BLaER1 treated with 17β-estradiol and CSF1 and Interleukin-3, amounts not matched to agents 10 nM and 100 nM (cell line): Measurements from ENCODE around the gene DOCK10.

Experiments
- H3K27ac ChIP-seq, 11 experiments: shearing (Covaris generic); formaldehyde crosslinking; 2 replicates each; pipeline ENCODE4 v1.8.1; 2022
- H3K27me3 ChIP-seq, 11 experiments: shearing (Covaris generic); formaldehyde crosslinking; 2 replicates each; pipeline ENCODE4 v1.8.1; 2022
- H3K36me3 ChIP-seq, 11 experiments: shearing (Covaris generic); formaldehyde crosslinking; 2 replicates each; pipeline ENCODE4 v1.8.1; 2022
- H3K4me1 ChIP-seq, 10 experiments: shearing (Covaris generic); formaldehyde crosslinking; 2 replicates each; pipeline ENCODE4 v1.8.1; 2022
- H3K4me2 ChIP-seq, 11 experiments: shearing (Covaris generic); formaldehyde crosslinking; 2 replicates each; pipeline ENCODE4 v1.8.1; 2022
- H3K4me3 ChIP-seq, 10 experiments: shearing (Covaris generic); formaldehyde crosslinking; 2 replicates each; pipeline ENCODE4 v1.8.1; 2022
- H3K9ac ChIP-seq, 11 experiments: shearing (Covaris generic); formaldehyde crosslinking; 2 replicates each; pipeline ENCODE4 v1.8.1; 2022
- H3K9me3 ChIP-seq, 11 experiments: shearing (Covaris generic); formaldehyde crosslinking; replicated peaks in 1 of 11; 2 replicates each; pipeline ENCODE4 v1.8.1; 2022
- H4K20me1 ChIP-seq, 11 experiments: shearing (Covaris generic); formaldehyde crosslinking; 2 replicates each; pipeline ENCODE4 v1.8.1; 2022
- Cebpa-rat ChIP-seq, 11 experiments: shearing (Covaris generic); IDR thresholded peaks; 2 replicates each; pipeline ENCODE4 v1.8.1; 2022

The DOCK10 gene

GRCh38 chr2:225037415-225038230 lies 4.6 kb downstream of the DOCK10 start:
- Histone ChIP-seq H3K27me3 (peaks cover 0 to 3% (median 0%) of the 10 kb centered on the region in 11 experiments; a peak in 5 of 22 replicates), H3K27ac (no peak overlapping the region), H4K20me1 (peaks cover 0 to 28% (median 5%) of the 10 kb centered on the region in 11 experiments; a peak in 9 of 22 replicates), H3K4me2 (peak overlapping the region in 8 of 11 experiments; percentile 15 to 53 (median 44); a peak in 16 of 22 replicates), H3K36me3 (peaks cover 0 to 29% (median 19%) of the 10 kb centered on the region in 11 experiments; a peak in 18 of 22 replicates), H3K4me1 (peaks cover 18 to 32% (median 27%) of the 10 kb centered on the region in 10 experiments), H3K4me3 (no peak overlapping the region), H3K9me3 (peaks cover 0 to 8% (median 0%) of the 10 kb centered on the region in 11 experiments; a peak in 4 of 22 replicates), H3K9ac (no peak overlapping the region)
- TF ChIP-seq Cebpa-rat (IDR thresholded peaks at IDR 0.05) = no peak

GRCh38 chr2:225036431-225036830 lies 5.8 kb downstream of the DOCK10 start:
- H4K20me1 ChIP-seq = peaks cover 0 to 34% (median 5%) of the 10 kb centered on the region in 11 experiments; a peak in 9 of 22 replicates
- H3K9me3 ChIP-seq = peaks cover 0 to 8% (median 2%) of the 10 kb centered on the region in 11 experiments; a peak in 4 of 22 replicates
- H3K27me3 ChIP-seq = no peaks in the 10 kb centered on the region
- no peak for TF ChIP-seq Cebpa-rat (IDR thresholded peaks at IDR 0.05)
- no peak overlapping the region for H3K9ac ChIP-seq
- no peak overlapping the region for H3K4me3 ChIP-seq
- no peak overlapping the region for H3K27ac ChIP-seq
- H3K4me2 ChIP-seq = no peak overlapping the region
- H3K4me1 ChIP-seq = peaks cover 18 to 32% (median 28%) of the 10 kb centered on the region in 10 experiments
- H3K36me3 ChIP-seq = peaks cover 0 to 32% (median 19%) of the 10 kb centered on the region in 11 experiments; a peak in 19 of 22 replicates

- no peak for TF ChIP-seq Cebpa-rat (IDR thresholded peaks at IDR 0.05)
- no peak overlapping the region for H3K27ac ChIP-seq
Measured at GRCh38 chr2:225033440-225034318, 8.6 kb downstream of the DOCK10 start.

GRCh38 chr2:225032246-225032645 lies 10.0 kb downstream of the DOCK10 start:
- no peak overlapping the region for H3K4me3 ChIP-seq
- peaks cover 0 to 19% (median 2%) of the 10 kb centered on the region in 11 experiments; a peak in 7 of 22 replicates for H3K9me3 ChIP-seq
- H3K27ac ChIP-seq = no peak overlapping the region
- H3K36me3 ChIP-seq = peaks cover 0 to 46% (median 25%) of the 10 kb centered on the region in 11 experiments; a peak in 19 of 22 replicates
- H4K20me1 ChIP-seq = peaks cover 0 to 44% (median 0%) of the 10 kb centered on the region in 11 experiments; a peak in 4 of 22 replicates
- H3K4me2 ChIP-seq = no peak overlapping the region
- H3K9ac ChIP-seq = no peak overlapping the region
- no peaks in the 10 kb centered on the region for H3K27me3 ChIP-seq
- peaks cover 15 to 39% (median 24%) of the 10 kb centered on the region in 10 experiments for H3K4me1 ChIP-seq
- no peak for TF ChIP-seq Cebpa-rat (IDR thresholded peaks at IDR 0.05)

More at GRCh38 chr2:225033440-225034318, 8.6 kb downstream of the DOCK10 start:
- H3K9ac ChIP-seq = no peak overlapping the region
- H3K4me3 ChIP-seq = no peak overlapping the region
- H3K27me3 ChIP-seq = no peaks in the 10 kb centered on the region
- peaks cover under 1 to 35% (median 20%) of the 10 kb centered on the region in 10 experiments; a peak in 19 of 20 replicates for H3K4me1 ChIP-seq
- peaks cover 0 to 46% (median 25%) of the 10 kb centered on the region in 11 experiments; a peak in 19 of 22 replicates for H3K36me3 ChIP-seq
- peaks cover 0 to 40% (median 0%) of the 10 kb centered on the region in 11 experiments; a peak in 4 of 22 replicates for H4K20me1 ChIP-seq
- no peak overlapping the region for H3K4me2 ChIP-seq
- H3K9me3 ChIP-seq = peaks cover 0 to 15% (median 2%) of the 10 kb centered on the region in 11 experiments; a peak in 7 of 22 replicates

GRCh38 chr2:225031599-225031998 lies 10.7 kb downstream of the DOCK10 start:
- peaks cover 0 to 46% (median 0%) of the 10 kb centered on the region in 11 experiments; a peak in 3 of 22 replicates for H4K20me1 ChIP-seq
- no peak overlapping the region for H3K9ac ChIP-seq
- H3K27me3 ChIP-seq = no peaks in the 10 kb centered on the region
- H3K4me3 ChIP-seq = no peak overlapping the region
- peaks cover 0 to 19% (median 2%) of the 10 kb centered on the region in 11 experiments; a peak in 7 of 22 replicates for H3K9me3 ChIP-seq
- peaks cover 21 to 41% (median 28%) of the 10 kb centered on the region in 10 experiments for H3K4me1 ChIP-seq
- 0 out of 22 replicates have a peak overlapping the region, but pooled peaks of 1 of the 11 experiments have one; percentile 42 for H3K27ac ChIP-seq
- peak overlapping the region in 1 of 11 experiments; percentile 9; a peak in 1 of 22 replicates for H3K4me2 ChIP-seq
- no peak for TF ChIP-seq Cebpa-rat (IDR thresholded peaks at IDR 0.05)
- H3K36me3 ChIP-seq = peaks cover 0 to 46% (median 25%) of the 10 kb centered on the region in 11 experiments; a peak in 19 of 22 replicates

GRCh38 chr2:225030893-225031292 lies 11.4 kb downstream of the DOCK10 start:
- Histone ChIP-seq H3K9ac (no peak overlapping the region), H3K36me3 (peaks cover 0 to 45% (median 21%) of the 10 kb centered on the region in 11 experiments; a peak in 19 of 22 replicates), H3K27me3 (no peaks in the 10 kb centered on the region), H4K20me1 (peaks cover 0 to 46% (median 0%) of the 10 kb centered on the region in 11 experiments; a peak in 3 of 22 replicates), H3K4me2 (peak overlapping the region in 2 of 11 experiments; percentile 1 to 9; a peak in 1 of 22 replicates), H3K9me3 (peaks cover 0 to 19% (median 2%) of the 10 kb centered on the region in 11 experiments; a peak in 7 of 22 replicates), H3K4me3 (no peak overlapping the region), H3K27ac (no peak overlapping the region), H3K4me1 (peaks cover 28 to 48% (median 35%) of the 10 kb centered on the region in 10 experiments)
- no peak for TF ChIP-seq Cebpa-rat (IDR thresholded peaks at IDR 0.05)

GRCh38 chr2:225030203-225030602 lies 12.1 kb downstream of the DOCK10 start:
- H3K4me2 ChIP-seq = no peak overlapping the region

GRCh38 chr2:225028572-225028971 lies 13.7 kb downstream of the DOCK10 start:
- TF ChIP-seq Cebpa-rat (IDR thresholded peaks at IDR 0.05) = no peak
- no peaks in the 10 kb centered on the region for H3K27me3 ChIP-seq
- H3K4me1 ChIP-seq = peaks cover 34 to 64% (median 50%) of the 10 kb centered on the region in 10 experiments
- peak overlapping the region in 9 of 11 experiments; percentile 68 to 95 (median 90); a peak in 17 of 22 replicates for H3K27ac ChIP-seq
- no peak overlapping the region; a peak in 1 of 20 replicates for H3K4me3 ChIP-seq
- H3K9me3 ChIP-seq = peaks cover 0 to 14% (median 0%) of the 10 kb centered on the region in 11 experiments; a peak in 5 of 22 replicates
- peaks cover 0 to 44% (median 0%) of the 10 kb centered on the region in 11 experiments; a peak in 3 of 22 replicates for H4K20me1 ChIP-seq
- peaks cover 0 to 24% (median 8%) of the 10 kb centered on the region in 11 experiments; a peak in 14 of 22 replicates for H3K36me3 ChIP-seq
- no peak overlapping the region for H3K9ac ChIP-seq
- H3K4me2 ChIP-seq = peak overlapping the region; percentile 58 to 92 (median 79); a peak in 21 of 22 replicates

More at GRCh38 chr2:225030203-225030602, 12.1 kb downstream of the DOCK10 start:
- Histone ChIP-seq H3K27me3 (no peaks in the 10 kb centered on the region), H3K4me1 (peaks cover 34 to 55% (median 42%) of the 10 kb centered on the region in 10 experiments), H3K9ac (no peak overlapping the region), H3K4me3 (no peak overlapping the region), H3K36me3 (peaks cover 0 to 40% (median 19%) of the 10 kb centered on the region in 11 experiments; a peak in 18 of 22 replicates), H3K9me3 (peaks cover 0 to 19% (median 2%) of the 10 kb centered on the region in 11 experiments; a peak in 7 of 22 replicates), H4K20me1 (peaks cover 0 to 49% (median 0%) of the 10 kb centered on the region in 11 experiments; a peak in 3 of 22 replicates), H3K27ac (no peak overlapping the region)
- TF ChIP-seq Cebpa-rat (IDR thresholded peaks at IDR 0.05) = no peak
